GDM1 (cell line): ENCODE results near the gene NLGN1.
"Not testable (repeated sequence)": the region's sequence is repeated elsewhere in the genome, so short reads cannot be mapped to it uniquely, and the experiment has no call there.

Experiments
- DNase-seq: peaks from one replicate; lab custom pipeline; 2025; lab: John Stamatoyannopoulos, UW

The NLGN1 gene

DNA sequence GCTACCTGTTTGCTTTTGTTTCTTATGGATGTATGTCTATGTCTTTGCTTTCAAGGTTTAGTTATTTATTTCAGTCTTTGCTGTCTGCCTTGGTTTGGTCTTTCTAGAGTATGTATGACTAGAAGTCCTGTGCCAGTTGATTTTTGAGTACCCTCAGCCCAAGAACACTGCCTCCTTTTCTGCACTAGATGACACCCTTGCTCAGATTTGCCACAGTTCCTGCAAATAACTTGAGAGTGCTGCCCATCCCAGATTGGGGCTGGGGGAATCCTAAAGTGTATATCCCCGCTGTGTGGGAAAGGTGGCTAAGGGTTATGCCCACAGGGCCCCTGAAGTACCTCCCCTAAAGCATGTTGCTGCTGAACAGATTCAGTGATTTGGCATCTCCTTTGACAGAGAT is 32.0 kb downstream of the NLGN1 start:
- DNase-seq, result no peak

DNA sequence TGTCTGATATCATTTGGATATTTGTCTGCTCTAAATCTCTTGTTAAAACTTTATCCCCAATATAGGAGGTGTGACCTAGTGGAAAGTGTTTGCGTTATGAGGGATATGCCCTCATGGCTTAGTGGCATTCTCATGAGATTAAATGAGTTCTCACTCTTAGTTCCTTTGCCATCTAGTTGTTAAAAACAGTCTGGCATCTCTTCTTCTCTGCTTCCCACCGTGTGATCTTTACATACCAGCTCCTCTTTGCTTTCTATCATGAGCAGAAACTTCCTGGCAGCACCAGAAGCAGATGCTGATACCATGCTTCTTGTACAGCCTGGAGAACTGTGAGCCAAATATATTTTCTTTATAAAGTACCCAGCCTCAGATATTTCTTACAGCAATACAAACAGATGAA is 33.0 kb downstream of the NLGN1 start:
- no peak for DNase-seq

DNA sequence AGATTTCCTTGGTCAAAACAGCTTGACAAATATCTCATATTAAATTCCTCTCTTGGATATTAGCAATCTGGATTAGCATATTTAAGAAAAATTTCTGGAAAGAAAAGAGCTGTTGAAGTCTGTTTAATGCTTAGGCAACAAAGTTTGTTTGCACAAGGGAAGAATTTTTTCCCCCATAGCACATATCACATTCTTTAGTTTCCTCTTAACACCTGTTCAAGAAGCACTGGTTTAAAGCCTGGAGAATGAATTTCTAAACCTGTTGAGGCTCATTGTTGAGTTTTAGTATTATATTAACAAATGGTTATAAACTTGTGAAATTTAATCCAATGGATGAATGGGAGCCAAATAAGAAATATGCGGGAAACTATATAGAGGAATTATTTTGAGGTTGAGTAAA is 41.5 kb downstream of the NLGN1 start:
- DNase-seq, result no peak

DNA sequence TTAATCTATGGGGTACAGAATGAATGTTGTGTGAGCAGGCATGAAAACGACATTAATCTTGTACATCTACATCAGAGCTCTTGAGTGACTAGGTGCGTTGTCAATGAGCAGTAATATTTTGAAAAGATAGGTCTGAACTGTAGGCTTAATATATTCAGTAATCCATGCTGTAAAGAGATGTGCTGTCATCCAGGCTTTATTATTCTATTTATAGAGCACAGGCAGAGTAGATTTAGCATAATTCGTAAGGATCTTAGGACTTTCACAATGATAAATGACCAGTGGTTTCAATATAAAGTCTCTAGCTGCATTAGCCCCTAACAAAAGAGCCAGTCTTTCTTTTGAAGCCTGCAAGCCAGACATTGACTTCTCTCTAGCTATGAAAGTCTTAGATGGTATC is 43.0 kb downstream of the NLGN1 start:
- no peak for DNase-seq

DNA sequence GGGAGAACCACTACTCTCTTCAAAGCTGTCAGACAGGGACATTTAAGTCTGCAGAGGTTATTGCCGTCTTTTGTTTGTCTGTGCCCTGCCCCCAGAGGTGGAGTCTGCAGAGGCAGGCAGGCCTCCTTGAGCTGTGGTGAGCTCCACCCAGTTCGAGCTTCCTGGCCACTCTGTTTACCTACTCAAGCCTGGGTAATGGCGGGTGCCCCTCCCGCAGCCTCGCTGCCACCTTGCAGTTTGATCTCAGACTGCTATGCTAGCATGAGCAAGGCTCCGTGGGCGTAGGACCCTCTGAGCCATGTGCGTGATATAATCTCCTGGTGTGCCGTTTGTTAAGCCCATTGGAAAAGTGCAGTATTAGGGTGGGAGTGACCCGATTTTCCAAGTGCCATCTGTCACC is 54.0 kb downstream of the NLGN1 start:
- DNase-seq, result not testable (repeated sequence)

DNA sequence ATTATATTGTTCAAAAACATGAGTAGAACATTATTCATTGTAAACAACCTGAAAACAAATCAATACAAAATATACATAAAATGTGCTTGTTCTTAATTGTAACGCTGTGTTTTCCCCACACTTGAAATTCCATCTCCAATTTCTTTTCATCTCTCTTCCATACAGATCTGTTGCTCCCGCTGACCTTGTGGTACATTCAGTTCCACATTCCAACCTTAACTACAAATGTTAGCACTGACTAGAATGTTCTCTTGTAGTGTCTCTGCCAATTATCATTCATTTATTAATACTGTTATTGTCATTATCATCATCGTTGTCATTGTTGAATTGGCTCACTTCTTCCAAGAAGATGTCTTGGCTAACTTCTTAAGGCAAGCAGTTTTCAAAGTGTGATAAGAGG is 65.7 kb downstream of the NLGN1 start:
- DNase-seq, result no peak

DNA sequence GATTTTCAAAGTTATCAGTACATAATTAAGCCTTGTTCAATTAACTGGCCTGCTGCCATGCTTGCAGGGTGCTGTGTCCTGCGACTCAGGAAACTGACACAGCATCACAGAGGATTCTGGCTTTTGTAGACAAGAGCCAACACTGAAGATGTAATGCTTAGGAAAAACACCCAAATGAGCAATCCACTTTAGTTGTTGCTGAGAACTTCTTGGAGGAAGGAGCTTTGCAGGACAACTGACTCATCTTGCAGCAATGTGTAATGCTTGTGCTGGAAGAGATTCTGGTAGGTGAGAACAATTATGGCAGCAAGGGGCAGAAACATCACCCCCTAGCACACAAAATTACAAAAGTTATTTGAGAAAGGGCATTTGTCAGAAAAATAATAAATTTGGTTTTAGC is 67.6 kb downstream of the NLGN1 start:
- DNase-seq, result no peak

DNA sequence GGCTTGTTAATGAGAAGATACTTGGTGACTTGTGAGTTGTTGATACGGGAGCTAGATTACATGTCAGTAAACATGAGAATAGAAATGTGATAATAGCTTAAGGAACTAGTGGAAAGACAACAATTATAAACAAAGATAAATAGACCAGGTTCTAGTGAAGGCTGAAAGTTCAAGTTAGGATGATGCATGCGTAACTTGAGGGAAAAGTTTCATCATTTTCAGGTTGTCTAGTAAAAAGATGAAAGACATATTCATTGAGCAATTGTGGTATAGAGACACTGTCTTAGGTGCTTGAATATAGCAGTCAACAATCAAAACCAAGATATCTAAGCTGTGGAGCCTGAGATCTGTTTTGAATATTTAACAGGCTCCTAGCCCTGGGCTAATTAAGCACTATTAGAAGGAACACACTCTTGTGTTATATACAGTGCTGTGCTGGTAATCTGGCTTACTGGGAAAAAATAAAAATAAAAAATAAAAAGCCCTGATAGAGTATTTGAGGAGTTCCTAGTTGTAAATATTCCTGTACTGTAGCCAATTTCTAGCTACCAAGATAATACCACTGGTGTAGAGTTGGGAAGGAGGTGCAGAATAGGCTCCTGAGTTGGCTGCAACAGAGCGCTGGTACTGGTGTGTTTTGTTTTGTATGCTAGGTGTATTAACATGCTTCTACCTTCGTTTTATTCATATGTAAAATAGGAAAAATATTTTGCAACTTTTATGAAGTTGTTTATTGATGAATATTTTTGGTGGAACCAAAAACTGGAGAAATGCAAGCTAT is 68.5 kb downstream of the NLGN1 start:
- no peak for DNase-seq

DNA sequence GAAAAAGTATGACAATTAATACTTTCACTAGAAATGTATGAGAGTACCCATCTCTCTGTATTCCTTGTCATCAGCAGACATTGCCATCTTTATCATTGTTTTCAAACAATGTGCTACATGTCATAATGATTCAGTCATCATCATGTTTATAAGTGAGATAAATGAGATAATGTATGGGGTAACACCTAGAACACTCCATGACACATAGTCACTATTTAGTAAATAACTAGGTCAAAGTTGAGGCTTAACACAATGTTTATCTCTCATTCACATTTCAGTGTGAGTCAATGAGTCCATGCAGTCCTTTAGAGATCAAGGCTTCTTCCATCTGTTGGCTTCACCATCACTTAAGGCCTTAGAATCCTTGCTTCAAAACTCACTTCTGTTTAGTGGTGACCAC is 70.0 kb downstream of the NLGN1 start:
- DNase-seq, result no peak

DNA sequence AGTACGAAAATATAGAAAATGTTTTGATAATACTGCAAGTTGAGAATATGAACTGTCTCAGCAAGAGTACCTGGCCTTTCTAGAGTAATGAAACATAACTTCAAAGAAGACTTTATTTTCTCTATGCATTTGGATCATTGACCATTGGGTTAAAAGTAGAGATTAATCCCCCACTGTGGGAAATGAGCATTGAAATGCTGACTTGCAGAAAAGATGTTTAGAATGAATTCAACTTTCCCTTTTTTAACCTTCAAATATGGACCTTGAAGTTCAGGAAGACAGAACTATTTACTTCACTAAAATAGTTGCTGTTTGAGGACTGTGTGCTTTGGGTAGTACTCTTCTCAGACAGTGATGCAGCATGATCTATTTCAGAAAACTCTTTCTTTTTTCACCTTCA is 75.7 kb downstream of the NLGN1 start:
- DNase-seq, result no peak

DNA sequence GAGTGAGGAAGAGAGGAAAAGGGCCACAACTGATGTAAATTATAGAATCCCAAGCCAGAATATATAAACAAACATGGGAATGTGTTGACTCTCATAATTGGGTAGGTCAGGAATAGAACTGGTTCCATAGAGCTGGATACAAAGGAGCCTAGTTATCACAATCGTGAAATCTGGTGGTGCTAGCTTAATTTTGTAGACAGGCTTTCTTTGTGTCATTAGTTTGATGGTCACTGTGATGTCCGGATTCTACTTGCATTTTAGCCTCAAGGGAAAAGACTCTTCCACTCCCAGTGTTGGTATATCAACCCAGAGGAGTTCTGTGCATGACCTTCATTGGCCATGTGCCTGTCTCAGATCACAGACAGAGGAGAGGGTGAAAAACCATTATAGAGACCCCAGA is 81.8 kb downstream of the NLGN1 start:
- no peak for DNase-seq

DNA sequence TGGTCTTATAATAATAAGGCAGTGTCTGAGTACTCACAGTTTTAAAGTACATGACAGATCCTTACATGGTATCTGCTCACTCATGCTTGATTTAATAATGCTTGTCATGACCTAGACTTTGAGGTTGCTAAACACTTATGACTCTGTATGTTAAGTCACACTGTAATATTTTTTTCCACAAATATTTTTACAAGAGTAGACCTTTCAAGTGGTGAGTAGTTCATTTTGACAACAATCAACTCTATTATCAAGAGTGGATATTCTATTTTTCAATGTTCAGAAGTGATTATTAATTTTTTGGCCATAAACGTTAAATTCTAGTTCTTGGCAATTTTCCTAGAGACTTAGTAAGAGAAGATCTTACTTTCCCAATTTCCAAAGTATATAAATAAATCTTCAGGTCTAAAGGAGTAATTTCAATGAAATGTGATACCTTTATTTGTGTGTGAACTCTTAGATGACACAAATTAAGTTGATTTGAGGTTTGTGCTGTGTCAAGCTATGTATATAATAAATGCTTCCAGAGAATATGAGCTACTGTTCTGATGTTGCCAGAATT is 104.5 kb downstream of the NLGN1 start:
- DNase-seq, result no peak

DNA sequence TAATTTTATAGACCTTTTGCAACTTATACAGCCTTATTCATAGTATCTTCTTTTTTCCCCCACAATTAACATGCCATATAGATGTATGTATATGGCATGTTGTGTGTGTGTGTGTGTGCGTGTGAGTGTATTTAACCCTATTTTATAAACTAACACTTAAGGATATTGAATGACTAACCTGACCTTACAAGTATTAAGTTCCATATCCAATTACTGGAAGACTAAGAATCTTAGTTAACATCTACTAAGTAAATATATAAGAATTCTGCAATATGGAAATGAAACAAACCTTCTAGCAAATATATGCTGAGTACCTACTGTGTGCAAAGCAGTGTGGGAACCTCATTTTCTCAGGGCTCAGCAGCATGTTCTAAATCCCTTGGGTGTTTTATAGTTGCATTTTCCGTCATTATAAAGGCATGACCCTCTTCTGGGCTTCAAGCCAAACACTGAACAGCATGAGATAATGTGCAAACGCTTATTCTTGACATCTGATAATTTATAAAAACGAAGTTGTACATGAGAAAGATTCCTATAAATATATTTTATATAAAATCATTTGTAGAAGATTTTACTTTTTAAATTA is 105.5 kb downstream of the NLGN1 start:
- DNase-seq, result no peak

DNA sequence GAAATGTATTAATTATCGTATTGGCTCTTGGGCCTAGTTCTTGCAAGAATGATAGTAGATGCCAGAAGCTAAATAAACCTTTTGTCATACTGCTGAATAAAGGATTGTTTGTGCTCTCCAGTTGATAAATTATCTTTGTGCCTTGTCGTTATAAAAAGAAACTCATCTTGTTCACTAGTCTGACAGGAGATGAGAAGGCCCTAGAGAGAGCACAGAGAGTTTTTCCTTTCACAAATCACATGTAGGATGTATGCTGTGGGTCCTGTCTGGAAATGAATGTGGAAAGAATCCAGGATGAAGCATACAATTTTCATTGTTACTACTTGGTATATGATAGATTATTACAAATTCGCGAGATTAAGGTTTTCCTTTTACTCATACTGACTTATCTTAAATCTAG is 113.0 kb downstream of the NLGN1 start:
- DNase-seq, result no peak

DNA sequence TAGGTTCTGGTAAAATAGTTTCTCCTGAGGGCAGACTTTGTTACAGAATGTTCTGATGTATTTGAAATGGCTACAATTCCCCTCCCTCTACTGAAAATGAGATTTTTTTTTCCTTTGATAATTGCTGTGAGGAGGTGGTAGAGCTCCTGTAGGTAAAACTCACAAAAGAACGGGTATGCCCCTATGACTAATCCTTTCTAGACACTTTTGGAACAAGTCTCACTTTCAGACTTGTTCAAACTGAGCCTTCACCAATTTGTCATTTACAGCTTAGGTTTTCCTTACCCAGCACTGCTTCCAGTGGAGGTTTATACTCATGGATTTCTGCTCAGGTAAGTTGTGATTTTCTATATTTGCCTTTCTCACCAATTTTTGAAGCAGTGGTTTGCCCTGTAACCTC is 115.6 kb downstream of the NLGN1 start:
- no peak for DNase-seq

DNA sequence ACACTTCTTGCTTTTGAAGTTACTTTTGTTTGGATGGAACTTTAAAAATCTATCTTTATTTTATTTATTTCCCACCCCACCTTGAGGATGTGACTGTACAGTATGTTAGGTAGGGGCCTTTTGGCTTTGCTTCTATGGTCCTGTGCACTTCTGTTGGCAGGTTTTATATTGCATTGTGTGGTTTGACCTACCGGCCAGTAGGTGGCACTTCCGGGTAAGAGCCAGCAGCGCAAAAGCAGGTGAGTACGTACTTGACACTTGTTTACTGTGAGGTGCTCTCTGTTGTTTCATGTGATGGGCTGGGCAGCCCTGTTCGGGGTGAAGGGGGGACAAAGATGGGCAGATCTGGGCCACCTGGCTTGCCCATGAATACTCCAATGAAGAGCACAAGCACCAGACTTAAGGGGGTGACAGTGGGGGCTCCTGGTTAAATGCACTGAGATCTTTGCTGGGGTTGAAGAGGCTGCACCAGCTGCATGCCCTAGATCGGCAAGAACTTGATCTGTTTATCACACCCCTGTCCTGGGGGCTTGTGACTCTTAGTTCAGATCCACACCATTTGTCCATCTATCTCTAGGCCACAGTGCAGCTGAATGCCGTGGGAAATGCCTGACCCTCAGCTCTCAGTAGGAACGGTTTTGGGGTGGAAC is 131.6 kb downstream of the NLGN1 start:
- DNase-seq, result no peak

DNA sequence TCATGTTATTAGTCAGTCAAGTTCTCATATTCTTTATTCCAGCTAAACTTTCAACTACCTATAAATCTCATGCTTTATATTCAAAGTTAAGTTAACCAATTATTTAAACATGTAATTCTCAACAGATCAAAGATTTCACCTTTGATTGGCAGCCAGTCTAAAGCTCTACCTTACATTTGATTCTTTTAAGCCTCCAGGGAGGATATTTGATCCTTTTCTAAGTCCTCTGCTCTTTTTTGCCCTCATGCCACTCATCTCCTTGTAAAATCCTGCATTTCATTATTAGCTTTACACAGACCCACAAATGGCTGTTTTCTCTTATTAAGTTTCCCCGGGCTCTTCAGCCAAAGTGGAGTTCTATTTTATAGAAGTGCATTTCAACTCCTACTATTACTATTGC is 134.1 kb downstream of the NLGN1 start:
- no peak for DNase-seq

DNA sequence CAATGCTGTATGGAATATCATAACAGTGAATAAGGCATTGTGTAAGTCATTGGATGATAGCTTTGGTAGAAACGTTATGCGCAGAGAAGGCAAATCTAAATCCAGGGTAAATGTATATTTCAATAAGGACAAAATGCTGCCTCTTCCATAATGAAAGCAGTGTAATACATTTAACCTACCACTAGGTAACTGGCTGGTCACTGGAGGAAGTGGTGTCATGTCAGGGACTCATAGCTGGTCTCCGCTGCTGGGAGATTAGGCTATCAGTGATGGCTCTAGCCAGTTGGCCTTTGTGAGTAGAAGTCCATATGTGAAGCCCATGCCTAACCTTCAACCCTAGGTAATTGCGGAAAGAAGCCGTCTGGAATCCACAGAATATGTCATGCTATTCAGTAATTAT is 140.9 kb downstream of the NLGN1 start:
- no peak for DNase-seq

DNA sequence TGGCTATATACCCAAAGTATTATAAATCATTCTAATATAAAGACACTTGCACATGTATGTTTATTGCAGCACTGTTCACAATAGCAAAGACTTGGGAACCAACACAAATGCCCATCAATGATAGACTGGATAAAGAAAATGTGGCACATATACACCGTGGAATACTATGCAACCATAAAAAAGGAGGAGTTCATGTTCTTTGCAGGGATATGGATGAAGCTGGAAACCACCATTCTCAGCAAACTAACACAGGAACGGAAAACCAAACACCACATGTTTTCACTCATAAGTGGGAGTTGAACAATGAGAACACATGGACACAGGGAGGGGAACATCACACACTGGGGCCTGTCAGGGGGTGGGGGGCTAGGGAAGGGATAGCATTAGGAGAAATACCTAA is 148.0 kb downstream of the NLGN1 start:
- not testable (repeated sequence) for DNase-seq

DNA sequence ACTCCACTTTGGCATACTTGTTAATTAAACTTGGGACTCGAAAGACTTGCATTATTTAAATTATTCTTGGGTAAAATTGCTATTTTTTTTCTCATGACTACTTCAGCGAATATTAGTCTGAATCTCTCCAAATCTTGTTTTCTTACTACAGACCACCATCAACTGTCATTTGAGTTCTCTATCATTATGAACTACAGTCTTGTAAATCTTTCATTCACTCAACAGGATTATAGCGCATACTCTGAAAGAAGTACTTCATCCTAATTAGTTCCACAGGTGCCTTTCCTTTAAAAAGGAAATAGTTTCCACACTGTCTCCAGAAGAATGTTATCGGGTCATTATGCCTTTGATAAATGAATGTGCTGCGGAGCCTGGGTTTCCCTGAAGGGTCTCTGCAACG is 149.5 kb downstream of the NLGN1 start:
- DNase-seq, result no peak

DNA sequence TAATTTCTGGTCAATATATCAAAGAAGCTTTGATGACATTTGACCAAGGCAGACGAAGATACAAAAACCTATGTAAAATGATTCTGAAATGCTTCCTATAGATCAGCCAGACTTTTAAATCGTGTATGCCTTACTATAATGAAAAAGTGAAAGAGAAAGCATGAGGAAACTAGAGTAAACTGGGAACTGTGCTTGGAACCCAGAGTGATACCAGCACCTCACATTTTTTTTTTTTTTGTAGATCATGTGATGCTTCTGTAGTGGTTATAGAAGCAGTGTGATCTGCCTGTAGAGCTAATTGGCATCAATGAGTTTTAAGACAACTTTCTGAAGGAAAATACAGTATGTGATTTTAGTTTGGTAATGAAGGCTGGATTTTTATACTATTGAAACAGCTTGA is 150.7 kb downstream of the NLGN1 start:
- no peak for DNase-seq

DNA sequence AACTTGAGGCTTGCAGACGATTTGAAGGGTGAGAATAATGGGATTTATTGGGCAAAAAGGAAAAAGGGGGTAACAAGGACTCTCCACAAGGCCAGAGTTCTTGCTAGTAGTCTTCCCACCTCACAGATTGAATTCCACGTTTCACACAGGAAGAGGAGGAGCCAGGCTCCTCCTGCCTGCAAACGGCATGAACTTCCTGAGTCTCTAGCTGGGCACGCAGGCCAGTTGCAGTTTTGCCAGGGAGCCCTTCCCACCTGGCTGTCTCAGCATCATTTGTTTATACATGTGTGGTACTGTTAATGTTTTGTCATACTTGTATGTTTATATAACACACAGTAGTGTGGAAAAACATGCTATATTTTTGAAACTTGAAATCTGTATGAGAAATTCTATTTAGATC is 155.0 kb downstream of the NLGN1 start:
- DNase-seq, result no peak

DNA sequence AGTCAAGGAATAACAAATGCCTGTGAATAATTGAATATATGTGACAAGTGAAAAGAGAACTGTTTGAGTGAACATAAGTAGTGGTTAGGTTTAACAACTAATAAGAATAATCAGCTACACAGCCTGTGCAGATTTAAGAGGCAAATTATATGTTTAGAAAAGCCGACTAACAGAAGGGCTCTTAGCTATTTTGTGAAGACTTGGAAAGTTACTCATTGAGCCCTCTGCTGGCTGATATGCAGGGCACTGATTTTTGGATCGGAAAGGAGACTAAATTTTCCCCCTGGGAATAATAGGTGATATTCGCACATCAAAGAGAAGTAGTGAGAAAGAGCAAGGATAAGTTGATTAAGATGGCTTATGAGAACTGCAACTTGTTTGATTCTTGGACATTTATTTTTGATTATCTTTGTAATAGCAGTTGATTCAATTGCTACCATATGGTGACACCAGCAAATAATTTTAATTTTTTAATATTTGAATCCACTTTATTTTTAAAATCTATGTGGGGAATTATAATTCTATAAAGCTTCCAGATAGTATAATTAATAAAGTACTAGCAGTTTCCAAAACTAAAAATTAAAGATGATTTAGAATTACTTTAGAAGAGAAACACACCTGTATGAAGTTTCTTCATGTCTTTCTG is 156.2 kb downstream of the NLGN1 start:
- no peak for DNase-seq
